Stimulated activated CD8-positive, alpha-beta memory T cell treated with anti-CD3 and anti-CD28 coated beads, Interleukin-7, amount 100 ng/mL, for 4 hours (primary cell): ENCODE measurements around the gene ZBTB7B.
A peak's percentile ranks its signal among the peaks of the same experiment; 100 is the strongest.

Experiments used
- DNase-seq, 2 donors: peaks; one replicate each; pipeline ENCODE4 v3.0.0-alpha.2; 2020; ENCODE audit warnings: low read depth in 2 of 2

Gene ZBTB7B

GRCh38 chr1:155002464-155003226 is at the start of gene ZBTB7B:
TSS of gene ZBTB7B (plus strand) at chr1:155002802. CDS start at chr1:155014661, 11,859 bp downstream.
- DNase-seq: no peak

GRCh38 chr1:154953611-154954038 is 49.0 kb upstream of the ZBTB7B start:
- no peak for DNase-seq

- no peak for DNase-seq
These were observed 48.1 kb upstream of the ZBTB7B start for GRCh38 chr1:154954541-154954940.

- peak; percentile 63 to 75 for DNase-seq
These were observed 47.4 kb upstream of the ZBTB7B start for GRCh38 chr1:154955039-154955717.

GRCh38 chr1:154955718-154956543 is 46.7 kb upstream of the ZBTB7B start, which contains the start of gene PBXIP1:
TSS of gene PBXIP1 (minus strand) at chr1:154956099. CDS start at chr1:154953721, 2,378 bp downstream.
- DNase-seq: peak; percentile 58 to 73

DNA sequence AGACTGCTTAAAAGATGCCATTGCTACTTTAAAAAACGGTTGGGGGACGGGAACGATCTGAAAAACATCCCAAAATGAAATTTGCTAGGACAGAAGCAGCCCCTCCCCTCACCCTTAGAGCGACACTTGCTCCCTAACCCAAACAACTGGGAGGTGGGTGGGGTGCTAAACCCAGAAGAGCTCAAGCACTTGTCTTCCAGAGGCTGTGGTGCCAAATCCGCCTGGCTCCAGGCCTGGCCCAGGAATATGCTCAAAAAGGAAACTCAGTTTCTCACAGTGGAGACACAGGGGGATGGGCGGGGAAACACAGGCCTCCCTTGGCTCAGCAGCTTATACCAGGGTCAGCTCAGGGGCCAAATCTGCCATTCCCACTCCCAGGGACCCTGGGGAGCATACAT is 46.1 kb upstream of the ZBTB7B start:
- no peak for DNase-seq

- no peak for DNase-seq
These were observed 45.4 kb upstream of the ZBTB7B start for GRCh38 chr1:154957091-154957657.

GRCh38 chr1:154958036-154958435 is 44.6 kb upstream of the ZBTB7B start:
- no peak for DNase-seq

- no peak for DNase-seq
These were observed 43.7 kb upstream of the ZBTB7B start for GRCh38 chr1:154958681-154959425.

- no peak for DNase-seq
These were observed 43.2 kb upstream of the ZBTB7B start for GRCh38 chr1:154959426-154959780.

DNA sequence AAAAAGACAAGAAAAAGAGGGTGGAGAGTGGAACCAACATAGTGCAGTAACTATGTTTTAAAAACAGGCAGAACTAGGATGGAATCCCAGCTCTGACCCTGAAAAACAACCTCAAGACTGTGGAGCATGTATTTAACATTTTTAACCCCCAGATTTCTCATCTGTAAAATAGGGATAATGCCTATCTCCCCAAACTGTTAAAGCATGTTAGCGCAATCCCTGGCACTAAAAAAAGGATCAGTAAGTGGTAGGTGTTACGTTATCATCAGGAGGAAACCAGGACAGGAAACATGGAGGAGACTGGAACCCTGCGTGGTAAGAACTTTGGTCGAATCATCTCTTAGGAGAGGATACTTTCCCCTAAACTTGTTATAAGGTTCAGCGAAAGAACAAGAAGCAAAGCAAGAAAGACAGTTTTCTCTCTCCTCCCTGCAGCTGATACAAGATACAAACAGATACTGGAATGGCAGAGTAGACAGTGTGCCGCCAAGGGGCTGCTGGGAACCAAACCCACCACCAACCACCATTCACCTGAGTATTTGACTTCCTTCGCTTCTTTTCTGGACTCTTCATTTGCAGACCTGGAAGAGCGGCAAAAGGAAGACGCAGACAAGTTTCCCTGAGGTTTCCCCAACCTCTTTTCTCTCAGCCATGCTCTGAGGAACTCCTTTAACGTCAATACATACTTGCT is 42.0 kb upstream of the ZBTB7B start:
- DNase-seq: no peak

DNA sequence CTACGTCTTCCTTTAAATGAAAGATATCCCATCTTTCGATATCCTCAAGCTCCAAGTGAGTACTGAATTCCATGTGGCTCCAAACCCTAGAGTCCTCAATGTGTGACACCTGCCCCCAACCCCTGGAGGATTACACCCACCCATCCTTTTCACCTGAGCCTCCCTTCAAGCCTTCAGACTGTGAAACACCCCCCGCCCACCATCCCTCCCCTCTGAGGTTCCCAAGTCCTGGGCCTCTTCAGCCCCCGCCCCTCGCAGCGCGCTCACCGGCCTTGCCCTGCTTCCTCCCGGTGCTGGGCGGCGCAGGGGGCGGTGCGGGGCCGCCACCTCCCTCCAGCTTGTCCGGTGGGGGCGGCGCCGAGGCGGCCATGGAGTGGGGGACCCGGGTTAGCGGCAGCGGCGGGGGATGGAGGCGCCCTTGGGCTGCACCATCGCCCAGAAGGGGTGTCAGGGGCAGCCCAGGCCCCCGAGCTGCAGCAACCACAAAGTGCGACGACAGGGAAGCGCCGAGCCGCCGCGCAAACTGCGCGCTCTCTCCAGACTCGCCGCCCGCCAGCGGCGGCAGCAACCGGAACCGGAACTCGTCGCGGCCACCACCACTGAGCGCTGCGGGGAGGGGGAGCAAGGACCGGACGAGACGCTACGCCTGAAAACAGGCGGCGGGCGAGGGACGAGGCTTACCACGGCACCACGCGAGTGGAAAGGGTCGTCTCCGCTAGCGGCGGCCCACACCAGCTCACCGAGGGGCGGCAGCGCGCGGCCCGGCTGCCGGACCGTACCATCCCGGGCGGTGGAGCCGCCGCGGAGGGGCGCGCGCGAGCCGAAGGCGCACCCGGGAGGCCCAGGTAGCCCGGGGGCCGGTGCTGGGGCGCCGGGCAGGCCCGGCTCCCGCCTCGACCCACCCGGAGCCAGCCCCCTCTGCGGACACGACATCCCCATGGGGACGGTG is 41.1 kb upstream of the ZBTB7B start, which contains the start of gene PYGO2:
PYGO2 (minus strand) TSS at position 576 of the 949 bp plus-strand sequence; CDS start at position 370, 206 bp downstream.
- peak; percentile 58 to 80 for DNase-seq

- no peak for DNase-seq
These were observed 40.3 kb upstream of the ZBTB7B start for GRCh38 chr1:154962156-154962749.

DNA sequence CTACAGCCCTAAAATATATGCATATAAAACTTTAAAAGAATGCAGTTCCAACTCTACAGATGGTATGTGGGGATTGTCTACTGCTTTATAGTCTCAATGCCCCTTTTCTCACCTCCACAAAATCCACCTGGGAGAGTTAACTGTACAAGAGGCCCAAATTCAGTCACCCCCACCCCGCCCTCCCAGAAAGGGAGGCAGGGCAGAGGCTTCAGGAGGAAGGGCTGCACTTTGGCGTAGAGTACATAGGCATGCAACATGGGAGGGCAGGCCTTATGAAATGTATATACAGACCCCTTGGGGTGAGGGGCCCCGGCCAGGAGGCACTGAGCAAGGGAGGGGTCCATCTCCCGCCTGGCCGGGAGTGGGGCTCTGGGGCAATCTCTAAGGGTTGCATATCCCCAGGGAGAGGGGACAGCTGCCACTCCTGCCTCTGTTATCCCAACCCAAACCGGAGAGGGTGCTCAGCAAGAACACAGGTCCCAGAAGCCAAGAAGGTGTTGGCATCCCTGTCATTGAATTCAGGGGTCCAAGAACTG is 39.7 kb upstream of the ZBTB7B start:
- DNase-seq: no peak

DNA sequence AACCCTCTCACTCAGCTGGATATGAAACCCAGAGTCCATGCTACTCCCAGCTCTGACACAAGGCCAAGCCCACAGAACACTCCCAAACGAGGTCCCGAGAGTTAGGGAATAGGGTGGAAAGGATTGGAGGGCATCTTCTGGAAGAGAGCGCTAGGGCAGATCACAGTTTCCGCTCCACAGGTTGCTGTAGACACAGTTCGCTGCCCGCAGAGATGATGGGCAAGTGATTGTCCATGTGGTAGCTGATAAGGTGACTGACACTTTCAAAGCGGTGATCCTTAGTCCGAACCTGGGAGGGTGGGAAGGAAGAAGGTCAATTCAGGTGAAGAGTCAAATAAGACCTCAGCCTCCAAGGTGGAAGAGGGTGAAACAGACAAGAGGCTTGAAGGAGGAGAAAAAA is 39.0 kb upstream of the ZBTB7B start:
- DNase-seq: no peak

DNA sequence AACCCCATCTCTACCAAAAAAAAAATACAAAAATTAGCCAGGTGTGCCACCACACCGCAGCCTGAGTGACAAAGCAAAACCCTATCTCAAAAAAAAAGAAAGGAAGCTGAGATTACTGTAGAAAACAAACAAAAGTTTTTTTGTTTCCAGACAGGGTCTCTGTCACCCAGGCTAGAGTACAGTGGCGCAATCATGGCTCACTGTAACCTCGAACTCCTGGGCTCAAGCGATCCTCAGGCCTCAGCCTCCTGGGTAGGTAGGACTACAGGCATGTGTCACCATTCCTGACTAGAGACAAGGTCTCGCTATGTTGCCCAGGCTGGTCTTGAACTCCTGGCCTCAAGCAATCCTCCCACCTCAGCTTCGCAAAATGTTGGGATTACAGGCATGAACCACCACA is 38.2 kb upstream of the ZBTB7B start:
- no peak for DNase-seq

DNA sequence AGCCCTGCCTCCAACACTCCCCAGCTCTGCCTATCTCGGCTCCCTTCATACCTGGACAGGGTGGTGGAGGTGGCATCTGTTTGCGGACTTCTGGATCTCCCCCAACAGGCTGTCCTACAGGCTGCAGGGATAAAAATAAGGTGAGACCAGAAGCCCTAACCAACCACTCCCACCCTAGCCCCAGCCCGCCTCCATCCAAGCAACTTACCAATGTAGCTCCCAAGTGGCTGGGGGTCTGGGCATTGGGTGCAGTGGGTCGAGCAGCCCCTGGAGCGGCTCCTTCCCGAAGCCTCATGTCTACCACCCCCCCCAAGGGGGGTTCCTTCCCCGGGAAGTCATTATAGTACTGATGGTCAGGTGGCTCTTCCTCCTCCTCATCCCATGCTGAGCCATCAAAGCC is 36.5 kb upstream of the ZBTB7B start:
- no peak for DNase-seq

DNA sequence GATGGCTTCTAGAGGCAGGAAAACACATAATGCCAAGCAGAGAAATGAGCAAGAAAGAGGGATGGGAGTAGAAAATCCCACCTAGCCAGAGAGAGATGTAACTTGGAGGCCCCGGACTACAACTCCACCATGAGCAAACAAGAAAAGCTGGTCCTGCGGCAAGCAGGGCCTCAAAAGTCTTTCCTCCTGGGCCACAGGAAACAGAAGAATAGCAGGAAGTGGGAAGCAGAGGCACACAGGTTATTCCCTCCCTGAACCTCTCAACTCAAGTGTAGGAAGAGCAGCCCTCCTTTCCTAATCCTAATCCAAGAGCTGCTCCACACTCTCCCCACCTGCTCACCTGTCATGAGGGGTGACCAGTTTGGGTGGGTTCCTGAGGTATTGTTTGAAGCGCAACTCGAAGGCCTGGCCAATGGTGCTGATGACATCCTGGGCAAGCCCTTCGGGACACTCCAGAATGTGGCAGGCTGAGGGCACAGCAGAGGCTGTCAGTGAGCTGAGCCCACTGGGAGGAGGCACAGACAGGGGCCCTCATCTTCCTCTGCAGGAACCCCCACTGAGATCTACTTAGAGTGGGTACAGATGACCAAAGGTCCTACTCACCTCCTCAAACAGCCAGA is 35.2 kb upstream of the ZBTB7B start:
- no peak for DNase-seq
